GM12891 (cell line): ENCODE results near the gene DNM3.

ENCODE experiments used
- PAX5 ChIP-seq: IDR thresholded peaks from 2 replicates; pipeline ENCODE4 v1.6.1; 2011; ENCODE audit warnings: low read length, moderate library complexity, mild to moderate bottlenecking; ENCODE audit not compliant: insufficient read depth, severe bottlenecking
- POLR2A ChIP-seq: IDR thresholded peaks from 2 replicates; pipeline ENCODE4 v1.6.1; 2011; ENCODE audit warnings: low read depth, low read length, control low read depth
- POLR2AphosphoS5 ChIP-seq: IDR thresholded peaks from 2 replicates; pipeline ENCODE4 v1.6.1; 2011; ENCODE audit warnings: low read depth, low read length, control low read depth
- POU2F2 ChIP-seq: IDR thresholded peaks from 2 replicates; pipeline ENCODE4 v1.6.1; 2011; ENCODE audit warnings: low read depth, mild to moderate bottlenecking, control low read depth, low read length, moderate library complexity
- SPI1 ChIP-seq: IDR thresholded peaks from 2 replicates; pipeline ENCODE4 v1.6.1; 2011; ENCODE audit warnings: low read depth, low read length, control low read depth
- TAF1 ChIP-seq: IDR thresholded peaks from 2 replicates; pipeline ENCODE4 v1.6.1; 2011; ENCODE audit warnings: low read depth, low read length, control low read depth

DNA sequence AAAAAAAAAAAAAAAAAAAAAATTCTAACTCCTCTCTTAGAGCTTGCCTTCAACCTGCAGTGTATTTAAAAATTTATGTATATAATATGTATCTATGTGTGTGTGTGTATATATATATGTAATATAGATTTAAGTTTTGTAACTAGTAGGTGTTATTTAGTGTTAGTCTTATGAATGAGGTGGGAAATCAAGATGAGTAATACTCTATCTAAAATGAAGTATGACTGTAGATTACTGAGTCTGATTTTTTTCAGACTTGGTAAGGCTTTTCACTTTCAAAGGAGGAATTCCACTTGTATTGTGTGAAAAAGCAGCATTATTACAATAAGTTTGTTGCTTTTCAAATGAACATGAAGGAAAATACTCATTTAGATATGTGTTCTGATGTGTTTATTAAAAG lies 5.4 kb upstream of the DNM3 start:
- TF ChIP-seq POLR2AphosphoS5 (no peak), PAX5 (no peak), POLR2A (no peak), TAF1 (no peak), SPI1 (no peak), POU2F2 (no peak)
